Hepatocyte (in vitro differentiated cells): Measurements from ENCODE around the gene LDHAL6B.

Experiments
- CTCF ChIP-seq: fragments of 200-600 bp; sonication (generic); IDR thresholded peaks from 2 replicates; pipeline ENCODE4 v1.5.1; 2016; ENCODE audit warnings: antibody characterized with exemption, mild to moderate bottlenecking; ENCODE audit not compliant: poor library complexity
- EZH2phosphoT487 ChIP-seq: fragments of 200-600 bp; sonication (generic); IDR thresholded peaks from one replicate; pipeline ENCODE4 v1.6.1; 2018; ENCODE audit warnings: antibody characterized with exemption, mild to moderate bottlenecking, low read depth, moderate library complexity; ENCODE audit not compliant: unreplicated experiment, severe bottlenecking

- TF ChIP-seq EZH2phosphoT487 (no peak), CTCF (no peak)
Observed at GRCh38 chr15:59203657-59204056, 3.0 kb upstream of the LDHAL6B start.
